IPS-18a (cell line): ENCODE measurements around the gene PPFIBP2.

ENCODE experiments used
- H3K27ac ChIP-seq: one replicate; pipeline ENCODE4 v1.5.1; 2013; ENCODE audit warnings: low read length
- H3K27me3 ChIP-seq: one replicate; pipeline ENCODE4 v1.6.1; 2013; ENCODE audit warnings: mild to moderate bottlenecking, low read length; ENCODE audit not compliant: control insufficient read depth, insufficient read depth
- H3K36me3 ChIP-seq: one replicate; pipeline ENCODE4 v1.6.1; 2013; ENCODE audit warnings: low read depth, low read length; ENCODE audit not compliant: control insufficient read depth
- H3K4me1 ChIP-seq: one replicate; pipeline ENCODE4 v1.6.1; 2013; ENCODE audit warnings: low read depth, low read length; ENCODE audit not compliant: control insufficient read depth
- H3K4me3 ChIP-seq: one replicate; pipeline ENCODE4 v1.5.1; 2013; ENCODE audit warnings: low read length
- H3K9ac ChIP-seq: one replicate; pipeline ENCODE4 v1.6.1; 2013; ENCODE audit warnings: mild to moderate bottlenecking, low read length, moderate library complexity
- H3K9me3 ChIP-seq: one replicate; pipeline ENCODE4 v1.6.1; 2013; ENCODE audit warnings: low read depth, low read length; ENCODE audit not compliant: control insufficient read depth

The PPFIBP2 gene

DNA sequence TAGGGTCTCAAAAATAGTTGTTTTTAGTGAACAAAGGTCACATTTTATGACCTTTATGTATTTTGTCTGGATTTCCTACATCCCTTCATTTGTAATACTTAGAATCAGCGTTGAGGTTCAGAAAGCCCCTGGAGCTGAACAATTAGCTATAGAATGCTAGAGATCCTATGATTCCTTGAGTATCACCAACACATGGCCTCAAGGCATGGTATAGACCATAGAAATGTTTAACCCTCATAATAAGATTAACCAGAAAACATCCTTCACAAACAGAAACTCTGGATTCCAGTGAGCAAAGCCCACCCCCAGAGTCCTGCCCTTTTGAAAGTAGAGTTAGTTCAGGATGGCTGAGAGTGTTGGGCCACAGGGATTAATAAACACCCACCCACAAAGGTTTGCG, 82.2 kb downstream of the PPFIBP2 start:
- Histone ChIP-seq H3K4me3 (no peak overlapping the region), H3K27ac (no peak overlapping the region), H3K4me1 (peaks cover 14% of the 10 kb centered on the region), H3K9me3 (no peaks in the 10 kb centered on the region), H3K27me3 (no peaks in the 10 kb centered on the region), H3K36me3 (no peaks in the 10 kb centered on the region), H3K9ac (no peak overlapping the region)

DNA sequence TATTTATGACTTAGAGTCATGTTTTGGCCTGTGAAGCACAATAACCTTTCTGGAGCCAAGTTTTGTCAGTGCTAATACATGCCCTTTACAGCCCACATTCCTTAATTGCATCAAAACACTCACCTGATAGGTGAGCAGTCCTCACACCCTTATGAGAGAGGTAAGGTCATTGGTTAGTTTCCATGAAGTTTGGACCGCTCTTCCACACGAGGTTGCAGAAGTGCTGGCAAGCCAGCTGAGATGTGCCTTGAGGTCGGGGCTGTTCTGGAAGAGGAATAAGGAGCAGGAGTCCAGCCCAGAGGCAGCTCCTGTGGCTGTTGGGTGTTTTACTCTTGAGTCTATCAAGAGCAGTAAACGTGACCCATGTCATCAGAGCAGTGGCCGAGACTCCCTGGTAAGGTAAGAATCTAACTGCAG, 83.2 kb downstream of the PPFIBP2 start:
- Histone ChIP-seq H3K4me1 (peaks cover 14% of the 10 kb centered on the region), H3K4me3 (no peak overlapping the region), H3K9ac (no peak overlapping the region), H3K27ac (no peak overlapping the region), H3K36me3 (no peaks in the 10 kb centered on the region), H3K27me3 (no peaks in the 10 kb centered on the region), H3K9me3 (no peaks in the 10 kb centered on the region)

DNA sequence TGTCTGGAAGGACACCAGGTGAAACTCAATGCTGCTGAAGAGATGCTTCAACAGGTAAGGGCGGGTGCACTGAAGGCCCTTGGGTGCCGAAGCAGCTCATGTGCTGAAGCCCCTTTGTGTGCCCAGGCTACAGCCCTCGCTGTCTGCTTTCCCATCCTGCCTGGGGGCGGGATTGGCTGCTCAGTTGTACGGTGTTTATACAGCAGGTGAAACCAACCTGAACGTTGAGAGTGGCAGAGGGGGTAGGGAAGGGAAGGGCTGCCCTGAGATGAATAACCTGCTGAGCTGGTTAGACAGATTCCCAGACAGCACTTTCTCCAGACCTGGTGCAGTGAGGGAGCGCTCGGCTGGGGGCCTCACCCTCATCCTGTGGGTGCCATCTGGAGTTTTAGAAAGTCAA, 83.8 kb downstream of the PPFIBP2 start:
- Histone ChIP-seq H3K4me1 (peaks cover 14% of the 10 kb centered on the region), H3K4me3 (no peak overlapping the region), H3K27me3 (no peaks in the 10 kb centered on the region), H3K36me3 (no peaks in the 10 kb centered on the region), H3K9ac (no peak overlapping the region), H3K9me3 (no peaks in the 10 kb centered on the region), H3K27ac (no peak overlapping the region)

DNA sequence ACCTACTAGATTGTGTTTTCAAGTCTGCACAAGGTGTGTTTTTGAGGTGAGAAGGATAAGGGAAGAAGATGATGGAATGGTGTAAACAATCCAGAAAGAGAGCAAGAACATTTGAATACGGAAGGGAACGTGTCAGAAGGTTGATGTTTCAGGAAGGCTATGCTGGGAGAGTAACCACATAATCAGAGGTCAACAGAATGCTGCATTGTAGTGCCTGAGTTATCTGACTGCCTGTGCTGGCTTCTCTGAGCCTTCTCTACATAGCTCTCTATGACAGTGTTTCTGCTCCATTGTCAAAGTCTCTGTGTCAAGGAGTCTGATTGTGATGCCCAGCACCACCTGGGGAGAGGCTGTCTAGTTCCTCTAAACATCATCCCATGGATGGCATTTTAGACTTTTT, 85.4 kb downstream of the PPFIBP2 start:
- no peaks in the 10 kb centered on the region for H3K36me3 ChIP-seq

DNA sequence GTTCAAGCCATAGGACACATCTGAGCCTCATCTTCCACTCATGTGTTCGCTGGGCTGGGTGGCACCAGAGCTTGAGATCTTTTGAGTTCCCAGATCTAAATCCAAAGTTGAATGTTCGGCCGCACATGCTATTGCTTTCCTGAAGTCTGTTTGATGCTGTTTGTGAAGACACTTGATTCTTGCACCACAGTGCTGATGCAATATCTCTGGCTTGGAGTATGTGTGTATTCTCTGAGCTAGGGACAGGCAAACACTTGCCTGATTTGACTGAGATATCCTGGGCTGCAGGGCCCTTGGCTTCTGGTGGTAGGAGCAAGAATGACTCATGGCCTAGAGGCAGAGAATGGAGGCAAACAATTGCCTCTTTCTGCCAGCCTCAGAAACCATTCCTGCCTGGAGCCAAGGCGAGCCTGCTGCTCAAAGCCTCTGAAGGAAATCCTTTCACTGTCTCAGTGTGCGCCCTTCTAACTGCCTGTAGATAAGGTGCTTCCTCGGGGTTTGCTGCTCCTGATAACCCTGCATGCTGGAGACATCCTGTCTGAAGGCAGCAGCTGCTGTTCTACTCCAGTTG, 86.5 kb downstream of the PPFIBP2 start:
- Histone ChIP-seq H3K36me3 (no peaks in the 10 kb centered on the region), H3K27ac (no peak overlapping the region), H3K27me3 (no peaks in the 10 kb centered on the region), H3K4me1 (peaks cover 12% of the 10 kb centered on the region), H3K9me3 (no peaks in the 10 kb centered on the region), H3K4me3 (no peak overlapping the region), H3K9ac (no peak overlapping the region)

More for the DNA sequence above, 85.4 kb downstream of the PPFIBP2 start:
- Histone ChIP-seq H3K9me3 (no peaks in the 10 kb centered on the region), H3K27me3 (no peaks in the 10 kb centered on the region), H3K9ac (no peak overlapping the region), H3K4me1 (peaks cover 14% of the 10 kb centered on the region), H3K4me3 (no peak overlapping the region), H3K27ac (no peak overlapping the region)

DNA sequence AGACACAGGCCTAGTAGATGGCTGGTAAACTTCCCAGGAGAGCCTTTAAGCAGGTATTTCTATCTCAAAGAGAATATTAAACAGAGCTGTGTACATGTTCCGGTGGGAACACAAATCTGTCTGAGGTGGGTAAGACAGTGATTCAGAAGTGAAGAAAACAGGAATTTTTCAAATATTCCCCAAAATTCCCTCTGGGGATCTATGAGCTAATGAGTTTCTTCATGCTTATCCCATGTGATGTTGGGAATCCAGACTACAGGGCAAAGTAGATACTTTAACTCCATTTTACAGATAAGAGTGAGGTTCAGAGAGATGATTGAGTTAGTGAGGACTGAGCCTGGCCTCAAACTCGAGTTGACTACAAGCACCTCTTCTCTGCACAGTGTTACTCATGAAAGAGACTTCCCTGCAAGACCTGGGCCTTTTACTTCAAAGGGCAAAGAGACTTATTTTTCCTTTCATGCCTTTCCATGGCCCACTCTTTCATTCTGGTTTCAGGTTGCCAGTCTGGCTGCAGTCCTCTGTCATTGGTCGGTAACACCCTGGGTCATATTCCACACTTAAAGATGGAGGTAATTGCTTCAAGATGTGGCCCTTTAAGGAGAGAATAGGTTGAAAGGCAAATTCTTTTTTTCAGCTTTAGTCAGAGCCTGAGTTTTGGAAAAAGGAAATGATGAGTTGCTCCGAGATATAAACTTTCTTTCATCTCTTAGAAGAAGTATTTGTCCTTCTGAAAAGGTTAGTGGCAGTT, 89.4 kb downstream of the PPFIBP2 start:
- no peak overlapping the region for H3K27ac ChIP-seq
- H3K4me3 ChIP-seq = no peak overlapping the region
- H3K27me3 ChIP-seq = no peaks in the 10 kb centered on the region
- H3K9ac ChIP-seq = no peak overlapping the region
- no peaks in the 10 kb centered on the region for H3K9me3 ChIP-seq
- H3K4me1 ChIP-seq = no peaks in the 10 kb centered on the region
- no peaks in the 10 kb centered on the region for H3K36me3 ChIP-seq

DNA sequence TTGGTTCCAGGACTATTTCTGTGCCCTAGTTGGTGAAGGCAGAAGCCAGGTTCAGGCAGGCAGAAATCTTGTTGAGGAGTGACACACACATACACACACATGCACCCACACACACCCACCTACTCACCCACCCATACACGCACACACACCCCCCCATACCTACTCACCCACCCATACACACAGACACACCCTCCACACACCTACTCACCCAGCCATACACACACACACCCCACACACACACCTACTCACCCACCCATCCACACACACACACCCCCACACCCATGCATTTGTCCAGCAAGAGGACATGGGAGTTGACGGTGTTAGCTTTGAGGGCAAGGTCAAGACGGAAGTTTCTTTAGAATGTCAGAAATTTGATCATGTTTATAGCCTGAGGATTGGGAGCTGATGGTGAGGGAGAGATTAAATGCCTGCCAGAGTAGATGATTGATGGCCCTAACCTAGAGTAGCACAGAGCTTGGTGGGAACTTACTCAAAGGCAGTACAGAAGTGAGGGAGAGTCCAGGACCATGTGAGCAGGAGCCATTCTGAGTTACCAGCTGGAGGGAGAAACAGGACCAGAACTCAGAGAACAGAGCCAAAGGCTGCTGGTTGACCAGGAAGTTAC, 90.6 kb downstream of the PPFIBP2 start:
- no peaks in the 10 kb centered on the region for H3K27me3 ChIP-seq
- no peak overlapping the region for H3K4me3 ChIP-seq
- H3K36me3 ChIP-seq = no peaks in the 10 kb centered on the region
- H3K27ac ChIP-seq = no peak overlapping the region
- H3K9me3 ChIP-seq = no peaks in the 10 kb centered on the region
- H3K9ac ChIP-seq = no peak overlapping the region
- H3K4me1 ChIP-seq = no peaks in the 10 kb centered on the region

DNA sequence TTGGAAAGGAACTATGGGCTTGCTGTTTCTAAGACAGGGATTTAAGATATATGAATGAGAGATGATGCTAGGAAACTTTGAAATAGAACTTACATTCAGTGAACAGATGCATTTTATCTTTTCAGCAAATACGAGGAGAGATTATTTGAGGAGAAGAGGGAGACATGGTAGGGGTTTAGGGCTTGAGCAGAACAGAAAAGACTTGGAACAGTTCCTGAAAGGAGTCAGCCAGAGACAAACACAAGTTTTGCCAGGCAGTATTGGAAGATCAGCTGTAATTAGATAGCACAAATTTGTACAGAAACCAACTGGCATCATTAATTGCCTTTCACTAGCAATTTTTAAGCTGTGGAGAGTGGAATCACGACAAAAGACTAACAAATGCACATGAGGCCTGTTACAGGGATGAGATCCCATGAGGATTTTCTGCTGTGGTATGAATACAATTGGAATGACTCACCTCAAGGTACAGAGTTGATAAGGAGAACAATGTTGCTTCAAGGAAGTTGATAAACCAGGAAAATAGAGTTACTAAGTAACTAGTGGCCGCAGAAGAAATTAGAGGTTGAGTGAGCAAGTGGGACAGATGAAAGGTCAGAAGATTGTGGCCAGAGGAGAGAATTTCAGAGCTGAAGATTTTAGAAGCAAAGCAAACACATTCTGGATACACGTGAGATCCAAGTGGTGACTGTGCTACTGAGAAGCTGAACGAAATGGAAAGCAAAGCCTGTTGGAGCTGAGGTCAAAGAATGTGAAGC, 91.6 kb downstream of the PPFIBP2 start:
- H3K9ac ChIP-seq = no peak overlapping the region
- no peaks in the 10 kb centered on the region for H3K4me1 ChIP-seq
- no peak overlapping the region for H3K27ac ChIP-seq

DNA sequence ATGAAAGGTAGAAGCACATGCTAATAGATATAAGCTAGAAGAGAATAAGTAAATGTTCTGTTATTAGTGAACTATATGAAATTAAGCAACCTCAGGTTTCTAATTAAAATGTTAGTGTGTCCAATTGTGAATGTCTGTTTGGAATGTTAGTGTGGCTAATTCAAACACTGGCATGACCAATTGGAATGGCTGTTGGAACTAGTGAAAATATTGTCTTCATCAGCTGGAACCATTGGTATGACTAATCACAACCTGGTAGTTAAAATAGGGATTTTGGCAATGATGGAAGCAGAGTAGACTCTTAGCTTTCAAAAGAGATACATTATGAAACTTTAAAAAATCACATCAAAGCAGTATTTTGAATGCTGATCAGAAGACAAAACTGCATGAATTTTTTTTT, 92.7 kb downstream of the PPFIBP2 start:
- no peak overlapping the region for H3K4me3 ChIP-seq
- no peaks in the 10 kb centered on the region for H3K9me3 ChIP-seq
- H3K9ac ChIP-seq = no peak overlapping the region
- H3K27ac ChIP-seq = no peak overlapping the region
- H3K36me3 ChIP-seq = no peaks in the 10 kb centered on the region
- H3K27me3 ChIP-seq = no peaks in the 10 kb centered on the region
- H3K4me1 ChIP-seq = no peaks in the 10 kb centered on the region

More for the DNA sequence above, 91.6 kb downstream of the PPFIBP2 start:
- Histone ChIP-seq H3K4me3 (no peak overlapping the region), H3K27me3 (no peaks in the 10 kb centered on the region), H3K36me3 (no peaks in the 10 kb centered on the region), H3K9me3 (no peaks in the 10 kb centered on the region)

DNA sequence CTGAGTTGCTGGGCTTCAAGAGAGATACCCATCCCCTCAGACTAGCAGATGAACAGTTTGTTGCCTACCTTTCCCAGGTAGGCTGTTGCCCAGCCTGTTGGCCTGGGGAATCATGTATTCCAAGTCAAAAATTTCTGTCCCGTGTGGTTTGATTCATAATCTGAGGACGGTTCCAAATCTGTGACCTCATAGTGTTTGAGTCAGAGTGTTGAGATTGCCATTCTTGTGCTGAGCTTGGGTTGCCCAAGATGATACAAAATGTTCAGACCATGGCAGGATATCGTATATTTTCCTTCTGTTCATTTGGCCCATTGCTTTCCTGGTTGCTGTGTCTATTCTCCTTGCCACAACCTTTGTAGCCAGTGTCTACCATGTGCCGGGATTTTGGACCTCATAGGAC, 95.2 kb downstream of the PPFIBP2 start:
- Histone ChIP-seq H3K9ac (no peak overlapping the region), H3K36me3 (no peaks in the 10 kb centered on the region), H3K4me1 (peaks cover 9% of the 10 kb centered on the region), H3K27ac (no peak overlapping the region), H3K27me3 (no peaks in the 10 kb centered on the region), H3K4me3 (no peak overlapping the region), H3K9me3 (no peaks in the 10 kb centered on the region)

DNA sequence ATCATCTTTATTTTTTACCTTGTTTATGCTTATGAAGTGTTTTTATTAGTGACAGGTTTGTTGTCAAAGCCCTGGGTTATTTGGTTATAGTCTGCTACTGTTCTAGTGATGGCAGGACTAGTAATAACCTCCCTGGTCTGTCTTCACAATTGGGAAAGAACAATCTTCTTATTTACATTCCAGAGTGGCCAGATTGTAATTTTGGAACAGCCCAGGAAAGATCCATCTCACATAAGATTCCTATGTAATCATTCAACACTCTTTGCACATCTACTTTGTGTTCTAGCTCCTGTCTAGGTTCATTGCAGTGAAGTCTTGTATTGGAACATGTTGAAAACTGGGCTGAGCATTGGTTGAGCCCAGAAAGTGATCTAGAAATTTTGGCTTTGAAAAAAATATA, 95.7 kb downstream of the PPFIBP2 start:
- Histone ChIP-seq H3K27ac (no peak overlapping the region), H3K36me3 (no peaks in the 10 kb centered on the region), H3K9ac (no peak overlapping the region), H3K4me1 (peaks cover 9% of the 10 kb centered on the region), H3K27me3 (no peaks in the 10 kb centered on the region), H3K4me3 (no peak overlapping the region), H3K9me3 (no peaks in the 10 kb centered on the region)
